OCI-LY7 (cell line): ENCODE data around the gene CGNL1. TPM values are rescaled to one million over a fixed set of nuclear protein-coding genes. Genes with fewer than 3 reads are reported as not detected.

Source experiments
- BruUV-seq: library from RNA; stranded (reverse); fragments of 400-500 nt; replicated peaks from 2 replicates; lab custom pipeline; 2021; lab: Mats Ljungman, UMichigan
- CTCF ChIA-PET: fragments of 300-600 bp; sonication (Branson Sonifier 250); formaldehyde crosslinking; loops from one replicate; lab custom pipeline; 2022; ENCODE audit warnings: antibody characterized with exemption; ENCODE audit not compliant: unreplicated experiment; lab: Charles Lee
- POLR2A ChIA-PET: fragments of 300-600 bp; sonication (Branson Sonifier 250); formaldehyde crosslinking; loops from one replicate; lab custom pipeline; 2022; ENCODE audit warnings: antibody characterized with exemption; lab: Charles Lee
- DNase-seq: peaks from one replicate; pipeline ENCODE4 v3.0.0-alpha.2; 2015; ENCODE audit warnings: low spot score
- H2AFZ ChIP-seq: fragments of 200-600 bp; sonication (generic), shearing (Covaris generic); 2 replicates; pipeline ENCODE4 v1.6.1; 2014; ENCODE audit warnings: mild to moderate bottlenecking, antibody characterized with exemption, low read length, moderate library complexity
- H3K27ac ChIP-seq: fragments of 200-600 bp; sonication (generic); 2 replicates; pipeline ENCODE4 v1.5.1; 2014; ENCODE audit warnings: mixed run types, low read depth, mild to moderate bottlenecking, moderate library complexity, low read length, inconsistent platforms; ENCODE audit not compliant: poor library complexity, severe bottlenecking
- H3K36me3 ChIP-seq: fragments of 200-600 bp; sonication (generic); 2 replicates; pipeline ENCODE4 v1.6.1; 2014; ENCODE audit warnings: mild to moderate bottlenecking, antibody characterized with exemption, low read length, moderate library complexity, mixed read lengths; ENCODE audit not compliant: insufficient read depth
- H3K4me1 ChIP-seq: fragments of 200-600 bp; sonication (generic); 2 replicates; pipeline ENCODE4 v1.5.1; 2014; ENCODE audit warnings: mild to moderate bottlenecking, low read length; ENCODE audit not compliant: insufficient read depth, poor library complexity, severe bottlenecking
- H3K4me2 ChIP-seq: fragments of 200-600 bp; sonication (generic); 2 replicates; pipeline ENCODE4 v1.6.1; 2014; ENCODE audit warnings: mild to moderate bottlenecking, low read length
- H3K4me3 ChIP-seq: fragments of 200-600 bp; sonication (generic); 2 replicates; pipeline ENCODE4 v1.5.1; 2014; ENCODE audit warnings: mild to moderate bottlenecking, low read depth, low read length; ENCODE audit not compliant: poor library complexity, severe bottlenecking
- H3K79me2 ChIP-seq: fragments of 200-600 bp; sonication (generic); 2 replicates; pipeline ENCODE4 v1.6.1; 2016; ENCODE audit warnings: low read depth, mild to moderate bottlenecking, low read length, moderate library complexity, mixed read lengths; ENCODE audit not compliant: insufficient read depth
- H3K9me2 ChIP-seq: fragments of 200-600 bp; sonication (generic); 2 replicates; pipeline ENCODE4 v1.6.1; 2016; ENCODE audit warnings: mild to moderate bottlenecking, low read length, mixed read lengths; ENCODE audit not compliant: insufficient read depth
- H3K9me3 ChIP-seq: fragments of 200-600 bp; sonication (generic); 2 replicates; pipeline ENCODE4 v1.6.1; 2014; ENCODE audit warnings: mild to moderate bottlenecking, mixed run types, low read length, mixed read lengths
- H4K20me1 ChIP-seq: fragments of 200-600 bp; sonication (generic); 2 replicates; pipeline ENCODE4 v1.6.1; 2014; ENCODE audit warnings: mild to moderate bottlenecking, antibody characterized with exemption, low read length, moderate library complexity, mixed read lengths; ENCODE audit not compliant: insufficient read depth
- EZH2phosphoT487 ChIP-seq: fragments of 200-600 bp; sonication (generic); IDR thresholded peaks from 2 replicates; pipeline ENCODE4 v1.6.1; 2018; ENCODE audit warnings: low read depth, borderline replicate concordance, mild to moderate bottlenecking, mixed run types, antibody characterized with exemption, low read length, moderate library complexity, mixed read lengths
- intact Hi-C: fragments of 100-400 bp; cut with micrococcal nuclease; formaldehyde crosslinking; loops from one replicate; pipeline ENCODE4 v1.10.0; 2022; ENCODE audit not compliant: unreplicated experiment
- total RNA-seq, 2 experiments: library from RNA; depleted of rRNA in 1 of 2; stranded (reverse); fragments of >200 nt in 1 of 2; shearing (Covaris generic) in 1 of 2; gene quantifications; 2 replicates each; pipeline ENCODE4 v1.2.3, GENCODE V29; 2014 to 2022
- TF ChIP-seq, protein P1 (sequence below): fragments of 200-600 bp; sonication (generic); conservative IDR thresholded peaks from 2 replicates; pipeline ENCODE4 v1.5.1; 2014; ENCODE audit warnings: mild to moderate bottlenecking, antibody characterized with exemption, low read length, moderate library complexity, mixed read lengths

Gene CGNL1
- total RNA-seq, 2 experiments from 2014 or later, result 0.04 TPM; not detected in 1

DNA sequence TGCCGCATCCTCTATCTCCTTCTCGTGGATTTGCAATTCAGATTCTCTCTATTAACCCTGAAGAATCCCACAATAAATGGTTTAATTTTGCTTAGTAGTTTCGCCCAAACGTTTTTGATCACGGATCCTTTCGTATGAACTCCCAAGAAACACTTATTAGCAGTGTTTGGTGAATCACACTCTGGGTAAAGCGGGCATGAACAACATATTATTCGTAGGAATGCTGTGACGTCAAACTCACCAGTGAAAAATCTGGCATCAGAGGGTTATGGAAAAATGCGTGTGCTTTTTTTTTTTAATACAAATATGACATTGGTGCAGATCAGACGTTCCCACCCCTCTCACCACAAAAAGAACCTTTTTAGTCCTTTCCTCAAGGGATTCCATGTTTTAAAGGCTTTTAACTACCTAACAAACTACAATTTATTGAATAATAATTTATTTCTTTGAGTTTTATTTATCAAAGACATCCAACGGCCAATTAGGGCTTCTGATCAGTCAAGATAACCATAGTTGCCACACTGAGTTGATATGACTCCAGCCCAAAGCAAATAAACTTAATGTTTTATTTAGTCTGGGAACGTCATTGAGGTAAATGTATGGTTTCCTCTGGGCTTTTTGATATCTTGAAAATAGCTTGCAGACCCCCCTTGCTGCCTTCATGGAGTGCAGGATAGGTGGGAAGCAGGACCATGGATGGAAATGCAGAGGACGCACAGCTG lies 45.5 kb upstream of the CGNL1 start:
- Histone ChIP-seq H3K4me3 (no peak overlapping the region), H3K4me1 (no peaks in the 10 kb centered on the region), H3K36me3 (no peaks in the 10 kb centered on the region), H4K20me1 (no peaks in the 10 kb centered on the region), H3K27ac (no peak overlapping the region), H3K9me3 (no peaks in the 10 kb centered on the region), H2AFZ (no peak overlapping the region), H3K9me2 (no peaks in the 10 kb centered on the region), H3K4me2 (no peak overlapping the region), H3K79me2 (no peaks in the 10 kb centered on the region)
- intact Hi-C loops, result no loop called here
- CTCF ChIA-PET, result no interaction called here
- BruUV-seq, result no TSS peak
- POLR2A ChIA-PET, result interaction anchor here (0.7 kb wide), 1 partner anchor 1370 kb away, joined by 3 read pairs; no protein-coding TSS in a partner anchor
- no peak for DNase-seq
- TF ChIP-seq EZH2phosphoT487, result no peak
- TF ChIP-seq, protein P1, sequence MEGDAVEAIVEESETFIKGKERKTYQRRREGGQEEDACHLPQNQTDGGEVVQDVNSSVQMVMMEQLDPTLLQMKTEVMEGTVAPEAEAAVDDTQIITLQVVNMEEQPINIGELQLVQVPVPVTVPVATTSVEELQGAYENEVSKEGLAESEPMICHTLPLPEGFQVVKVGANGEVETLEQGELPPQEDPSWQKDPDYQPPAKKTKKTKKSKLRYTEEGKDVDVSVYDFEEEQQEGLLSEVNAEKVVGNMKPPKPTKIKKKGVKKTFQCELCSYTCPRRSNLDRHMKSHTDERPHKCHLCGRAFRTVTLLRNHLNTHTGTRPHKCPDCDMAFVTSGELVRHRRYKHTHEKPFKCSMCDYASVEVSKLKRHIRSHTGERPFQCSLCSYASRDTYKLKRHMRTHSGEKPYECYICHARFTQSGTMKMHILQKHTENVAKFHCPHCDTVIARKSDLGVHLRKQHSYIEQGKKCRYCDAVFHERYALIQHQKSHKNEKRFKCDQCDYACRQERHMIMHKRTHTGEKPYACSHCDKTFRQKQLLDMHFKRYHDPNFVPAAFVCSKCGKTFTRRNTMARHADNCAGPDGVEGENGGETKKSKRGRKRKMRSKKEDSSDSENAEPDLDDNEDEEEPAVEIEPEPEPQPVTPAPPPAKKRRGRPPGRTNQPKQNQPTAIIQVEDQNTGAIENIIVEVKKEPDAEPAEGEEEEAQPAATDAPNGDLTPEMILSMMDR, result no peak

DNA sequence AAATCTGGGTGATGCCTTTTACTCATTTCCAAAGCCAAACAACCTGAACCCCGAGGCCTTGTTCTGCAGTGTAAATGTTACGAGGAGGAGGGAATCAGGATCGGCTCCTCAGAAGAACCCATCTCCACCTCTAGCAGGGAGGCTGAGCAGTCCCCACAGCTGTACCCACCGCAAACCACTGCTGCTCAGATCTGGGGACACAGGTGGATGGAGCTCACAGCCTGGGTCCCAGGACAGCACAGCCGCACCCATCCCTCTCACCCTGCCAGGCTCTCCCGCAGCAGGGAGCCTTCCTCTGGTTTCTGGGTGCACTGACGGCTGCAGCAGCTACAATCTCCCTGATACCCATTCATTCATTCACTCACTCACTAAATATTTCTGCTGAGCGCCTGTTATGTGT lies 44.0 kb upstream of the CGNL1 start:
- Histone ChIP-seq H3K4me2 (no peak overlapping the region), H3K36me3 (no peaks in the 10 kb centered on the region), H2AFZ (no peak overlapping the region), H3K9me3 (no peaks in the 10 kb centered on the region), H3K9me2 (no peaks in the 10 kb centered on the region), H3K4me1 (no peaks in the 10 kb centered on the region), H4K20me1 (no peaks in the 10 kb centered on the region), H3K79me2 (no peaks in the 10 kb centered on the region), H3K27ac (no peak overlapping the region), H3K4me3 (no peak overlapping the region)
- DNase-seq, result no peak
- POLR2A ChIA-PET, result no interaction called here
- TF ChIP-seq, protein P1, result no peak
- no peak for TF ChIP-seq EZH2phosphoT487
- BruUV-seq, result no TSS peak
- intact Hi-C loops, result no loop called here
- CTCF ChIA-PET, result no interaction called here

DNA sequence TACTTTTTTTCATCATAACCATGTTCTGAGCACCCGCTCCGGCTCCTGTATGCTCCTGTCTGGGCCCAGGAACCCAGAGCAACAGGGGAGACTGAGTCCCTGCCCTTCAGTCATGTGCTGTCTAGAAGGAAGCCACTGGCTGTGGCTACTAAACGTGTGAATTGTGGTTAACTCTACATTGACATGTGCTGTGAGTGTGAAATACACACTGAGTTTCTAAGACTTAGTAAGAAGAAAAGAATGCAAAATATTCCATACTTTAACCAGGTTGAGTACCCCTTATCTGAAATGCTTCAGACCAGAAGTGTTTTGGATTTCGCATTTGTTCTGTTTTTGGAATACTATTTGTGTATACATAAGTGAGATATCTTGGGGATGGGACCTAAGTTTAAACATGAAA lies 42.8 kb upstream of the CGNL1 start:
- Histone ChIP-seq H3K4me1 (no peaks in the 10 kb centered on the region), H3K9me2 (no peaks in the 10 kb centered on the region), H3K4me3 (no peak overlapping the region), H2AFZ (no peak overlapping the region), H4K20me1 (no peaks in the 10 kb centered on the region), H3K27ac (no peak overlapping the region), H3K4me2 (no peak overlapping the region), H3K9me3 (no peaks in the 10 kb centered on the region), H3K79me2 (no peaks in the 10 kb centered on the region), H3K36me3 (no peaks in the 10 kb centered on the region)
- POLR2A ChIA-PET, result no interaction called here
- BruUV-seq, result no TSS peak
- DNase-seq, result no peak
- CTCF ChIA-PET, result no interaction called here
- intact Hi-C loops, result no loop called here
- no peak for TF ChIP-seq EZH2phosphoT487
- TF ChIP-seq, protein P1, result no peak
